Osteoblast (primary cell): ENCODE measurements around the gene SCTR. TPM values are rescaled to one million over a fixed set of nuclear protein-coding genes. Genes with fewer than 3 reads are reported as not detected.

Source experiments
- DNase-seq: peaks from one replicate; pipeline ENCODE4 v3.0.0; 2011; ENCODE audit warnings: low spot score, mixed read lengths; ENCODE audit not compliant: insufficient read length; ENCODE audit errors: missing footprints
- H2AFZ ChIP-seq: 2 replicates; pipeline ENCODE4 v1.6.0; 2011; ENCODE audit warnings: mild to moderate bottlenecking, low read length
- H3K27ac ChIP-seq: 2 replicates; pipeline ENCODE4 v1.5.1; 2011; ENCODE audit warnings: mild to moderate bottlenecking, low read depth, low read length, moderate library complexity
- H3K27me3 ChIP-seq: 2 replicates; pipeline ENCODE4 v1.6.0; 2012; ENCODE audit warnings: mild to moderate bottlenecking, control low read depth, inconsistent platforms, low read length, moderate library complexity; ENCODE audit not compliant: insufficient read depth
- H3K36me3 ChIP-seq: 2 replicates; pipeline ENCODE4 v1.5.1; 2011; ENCODE audit warnings: mild to moderate bottlenecking, low read length, control low read depth, moderate library complexity; ENCODE audit not compliant: insufficient read depth
- H3K4me1 ChIP-seq: 2 replicates; pipeline ENCODE4 v1.5.1; 2011; ENCODE audit warnings: mild to moderate bottlenecking, low read length, control low read depth, moderate library complexity; ENCODE audit not compliant: insufficient read depth
- H3K4me2 ChIP-seq: 2 replicates; pipeline ENCODE4 v1.6.0; 2011; ENCODE audit warnings: mild to moderate bottlenecking, low read length; ENCODE audit not compliant: insufficient read depth
- H3K4me3 ChIP-seq: fragments of 200-600 bp; sonication (generic); 3 replicates; pipeline ENCODE4 v1.5.1; 2012; ENCODE audit warnings: mild to moderate bottlenecking, low read length, inconsistent platforms; ENCODE audit not compliant: insufficient read depth
- H3K79me2 ChIP-seq: 2 replicates; pipeline ENCODE4 v1.6.0; 2012; ENCODE audit warnings: mild to moderate bottlenecking, low read length, control low read depth, inconsistent platforms; ENCODE audit not compliant: insufficient read depth
- H3K9me3 ChIP-seq: 2 replicates; pipeline ENCODE4 v1.5.1; 2011; ENCODE audit warnings: low read depth, low read length, control low read depth
- H4K20me1 ChIP-seq: 2 replicates; pipeline ENCODE4 v1.6.0; 2012; ENCODE audit warnings: mild to moderate bottlenecking, low read length, control low read depth; ENCODE audit not compliant: insufficient read depth
- CTCF ChIP-seq: IDR thresholded peaks from 2 replicates; pipeline ENCODE4 v1.5.1; 2011; ENCODE audit warnings: mild to moderate bottlenecking, low read depth, low read length, moderate library complexity; ENCODE audit errors: extremely low read depth
- total RNA-seq: library from RNA; depleted of rRNA; stranded (reverse); fragments of >200 nt; gene quantifications from 2 replicates; pipeline ENCODE4 v1.2.3, GENCODE V29; 2012

The SCTR gene
- total RNA-seq, 1 donor = not detected

DNA sequence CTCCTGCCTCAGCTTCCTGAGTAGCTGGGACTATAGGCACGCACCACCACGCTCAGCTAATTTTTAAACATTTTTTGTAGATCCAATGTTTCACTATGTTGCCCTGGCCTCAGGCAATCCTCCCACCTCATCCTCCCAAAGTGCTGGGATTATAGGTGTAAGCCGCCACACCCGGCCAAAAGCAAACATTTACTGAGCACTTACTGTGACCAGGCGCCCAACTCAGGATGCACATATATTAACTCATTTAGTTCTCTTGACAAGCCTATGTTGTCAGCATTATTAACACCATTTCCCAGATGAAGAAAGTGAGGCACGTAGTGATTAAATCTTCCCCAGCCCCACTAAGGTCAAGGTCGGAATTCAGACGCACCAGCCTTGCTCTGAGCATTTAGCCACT is 51.5 kb downstream of the SCTR start:
- Histone ChIP-seq H2AFZ (no peak overlapping the region), H3K4me3 (no peak overlapping the region), H3K27ac (no peak overlapping the region), H3K4me2 (no peak overlapping the region), H3K9me3 (no peaks in the 10 kb centered on the region), H3K79me2 (no peaks in the 10 kb centered on the region), H4K20me1 (no peaks in the 10 kb centered on the region), H3K27me3 (no peaks in the 10 kb centered on the region), H3K36me3 (no peaks in the 10 kb centered on the region), H3K4me1 (no peaks in the 10 kb centered on the region)
- no peak for TF ChIP-seq CTCF
- DNase-seq = no peak

DNA sequence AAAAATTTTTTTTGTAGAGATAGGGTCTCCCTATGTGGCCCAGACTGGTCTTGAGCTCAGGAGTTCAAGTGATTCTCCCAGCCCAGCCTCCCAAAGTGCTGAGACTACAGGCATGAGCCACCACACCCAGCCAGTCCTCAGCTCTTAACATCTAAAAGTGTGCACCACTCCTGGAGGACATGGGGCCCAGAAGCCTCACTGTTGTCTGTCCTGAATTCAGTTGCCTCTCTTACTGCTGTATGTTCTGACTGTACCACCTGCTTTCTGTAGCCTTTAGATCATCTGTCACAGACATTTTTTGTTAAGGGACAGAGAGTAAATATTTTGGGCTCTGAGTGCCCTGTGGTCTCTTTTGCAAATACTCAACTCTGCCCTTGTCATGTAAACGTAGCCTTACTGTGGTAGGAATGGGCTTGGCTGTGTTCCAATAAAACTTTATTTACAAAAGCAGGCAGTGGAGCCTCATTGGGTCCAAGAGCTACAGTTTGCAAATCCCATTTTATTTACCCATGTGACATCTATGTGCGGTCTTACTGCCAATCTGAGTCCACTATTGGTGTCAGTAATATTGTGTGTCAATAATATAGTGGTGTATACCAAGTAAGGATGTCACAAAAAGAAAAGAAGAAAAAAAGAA is 54.5 kb downstream of the SCTR start:
- Histone ChIP-seq H3K4me1 (no peaks in the 10 kb centered on the region), H3K4me2 (no peak overlapping the region), H3K4me3 (no peak overlapping the region), H3K27ac (no peak overlapping the region), H3K36me3 (no peaks in the 10 kb centered on the region), H3K79me2 (no peaks in the 10 kb centered on the region), H4K20me1 (no peaks in the 10 kb centered on the region), H2AFZ (no peak overlapping the region), H3K27me3 (no peaks in the 10 kb centered on the region), H3K9me3 (no peaks in the 10 kb centered on the region)
- TF ChIP-seq CTCF = no peak
- DNase-seq = peak; percentile 18

DNA sequence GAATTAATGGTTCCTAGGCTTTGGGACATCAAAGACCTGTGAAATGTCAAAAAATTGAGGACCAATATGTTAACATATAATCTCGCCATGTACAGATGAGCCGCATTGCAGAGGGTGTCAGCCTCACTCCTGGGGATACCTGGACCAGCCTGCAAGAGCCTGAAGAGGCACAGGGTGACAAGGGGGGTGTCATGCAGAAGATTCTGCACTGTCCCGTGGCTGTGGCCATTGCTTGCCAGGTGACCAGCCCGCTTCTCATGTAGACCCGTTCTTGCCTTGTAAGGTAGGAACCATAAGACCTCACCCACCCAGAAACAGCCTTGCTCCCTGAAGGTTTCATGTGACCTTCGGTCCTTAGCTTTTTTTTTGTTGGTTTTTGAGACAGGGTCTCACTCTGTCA is 55.2 kb downstream of the SCTR start:
- Histone ChIP-seq H3K27me3 (no peaks in the 10 kb centered on the region), H2AFZ (no peak overlapping the region)

More for the DNA sequence above, 55.2 kb downstream of the SCTR start:
- TF ChIP-seq CTCF = no peak
- no peaks in the 10 kb centered on the region for H3K4me1 ChIP-seq
- no peaks in the 10 kb centered on the region for H3K9me3 ChIP-seq
- H3K4me3 ChIP-seq = no peak overlapping the region
- no peaks in the 10 kb centered on the region for H3K36me3 ChIP-seq
- H3K27ac ChIP-seq = no peak overlapping the region
- H3K79me2 ChIP-seq = no peaks in the 10 kb centered on the region
- DNase-seq = peak; percentile 36
- no peak overlapping the region for H3K4me2 ChIP-seq
- no peaks in the 10 kb centered on the region for H4K20me1 ChIP-seq
